Cardiac muscle cell (in vitro differentiated cells and primary cell): ENCODE measurements around the gene GALNT16. TPM values are rescaled to one million over a fixed set of nuclear protein-coding genes. Genes with fewer than 3 reads are reported as not detected.

ENCODE experiments used
- DNase-seq, 2 donors: peaks; one replicate each; pipeline versions ENCODE4 v3.0.0 to v3.0.0-alpha.2; 2010 to 2017; ENCODE audit warnings: low read depth in 1 of 2, low spot score in 1 of 2
- H3K27ac ChIP-seq: fragments of 200-600 bp; sonication (generic); 2 replicates; pipeline ENCODE4 v1.5.1; 2016
- H3K27me3 ChIP-seq: fragments of 200-600 bp; sonication (generic); 2 replicates; pipeline ENCODE4 v1.6.0; 2016; ENCODE audit warnings: control low read depth
- H3K36me3 ChIP-seq: fragments of 200-600 bp; sonication (generic); 2 replicates; pipeline ENCODE4 v1.5.1; 2016; ENCODE audit warnings: control low read depth
- H3K4me1 ChIP-seq: fragments of 200-600 bp; sonication (generic); 2 replicates; pipeline ENCODE4 v1.8.1; 2017; ENCODE audit warnings: low read depth, mild to moderate bottlenecking, mixed run types
- H3K4me3 ChIP-seq: fragments of 200-600 bp; sonication (generic); 2 replicates; pipeline ENCODE4 v1.5.1; 2016; ENCODE audit warnings: mild to moderate bottlenecking
- H3K9me3 ChIP-seq: fragments of 200-600 bp; sonication (generic); 2 replicates; pipeline ENCODE4 v1.5.1; 2017; ENCODE audit warnings: low read depth, mild to moderate bottlenecking, control low read depth
- CTCF ChIP-seq: IDR thresholded peaks from 2 replicates; pipeline ENCODE4 v1.5.1; 2012; ENCODE audit warnings: low read depth, mild to moderate bottlenecking, low read length
- polyA plus RNA-seq: library from polyadenylated mRNA; unstranded; fragments of >200 nt; fragmentation: Nextera tagmentation; extraction: Ambion mirVana; gene quantifications from 2 replicates; pipeline ENCODE4 v1.2.1, GENCODE V29; 2016
- total RNA-seq: library from RNA; depleted of rRNA; stranded (reverse); fragments of >200 nt; gene quantifications from 2 replicates; pipeline ENCODE4 v1.2.3, GENCODE V29; 2016

Gene GALNT16
- total and polyA plus RNA-seq, 2 experiments from 2014 or later: 5.8 to 7.7 TPM

DNA sequence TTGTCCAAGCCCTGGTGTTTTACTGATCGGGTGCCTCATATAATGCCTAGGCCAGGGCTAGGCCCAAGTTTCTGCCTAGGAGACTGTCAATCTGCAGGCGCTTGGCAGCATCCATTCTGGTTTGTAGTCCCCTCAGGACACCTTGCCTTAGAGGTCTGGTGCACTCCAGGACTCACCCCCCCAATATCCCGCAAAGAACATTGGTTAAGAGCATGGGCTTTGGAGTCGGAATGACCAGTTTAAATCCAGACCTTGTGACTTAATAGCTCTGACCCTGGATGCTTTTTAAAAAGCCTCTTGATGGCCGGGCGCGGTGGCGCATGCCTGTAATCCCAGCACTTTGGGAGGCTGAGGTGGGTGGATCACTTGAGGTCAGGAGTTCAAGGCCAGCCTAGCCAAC lies 60.0 kb downstream of the GALNT16 start:
- Histone ChIP-seq H3K9me3 (no peaks in the 10 kb centered on the region), H3K27ac (no peak overlapping the region), H3K36me3 (no peaks in the 10 kb centered on the region), H3K4me3 (no peak overlapping the region), H3K4me1 (no peaks in the 10 kb centered on the region), H3K27me3 (no peaks in the 10 kb centered on the region)
- no peak for TF ChIP-seq CTCF
- no peak for DNase-seq

- DNase-seq: no peak
- Histone ChIP-seq H3K36me3 (no peaks in the 10 kb centered on the region), H3K27ac (no peak overlapping the region), H3K9me3 (no peaks in the 10 kb centered on the region), H3K27me3 (no peaks in the 10 kb centered on the region), H3K4me1 (no peaks in the 10 kb centered on the region), H3K4me3 (no peak overlapping the region)
- TF ChIP-seq CTCF: no peak
Observed at GRCh38 chr14:69320581-69321365, 60.8 kb downstream of the GALNT16 start.

DNA sequence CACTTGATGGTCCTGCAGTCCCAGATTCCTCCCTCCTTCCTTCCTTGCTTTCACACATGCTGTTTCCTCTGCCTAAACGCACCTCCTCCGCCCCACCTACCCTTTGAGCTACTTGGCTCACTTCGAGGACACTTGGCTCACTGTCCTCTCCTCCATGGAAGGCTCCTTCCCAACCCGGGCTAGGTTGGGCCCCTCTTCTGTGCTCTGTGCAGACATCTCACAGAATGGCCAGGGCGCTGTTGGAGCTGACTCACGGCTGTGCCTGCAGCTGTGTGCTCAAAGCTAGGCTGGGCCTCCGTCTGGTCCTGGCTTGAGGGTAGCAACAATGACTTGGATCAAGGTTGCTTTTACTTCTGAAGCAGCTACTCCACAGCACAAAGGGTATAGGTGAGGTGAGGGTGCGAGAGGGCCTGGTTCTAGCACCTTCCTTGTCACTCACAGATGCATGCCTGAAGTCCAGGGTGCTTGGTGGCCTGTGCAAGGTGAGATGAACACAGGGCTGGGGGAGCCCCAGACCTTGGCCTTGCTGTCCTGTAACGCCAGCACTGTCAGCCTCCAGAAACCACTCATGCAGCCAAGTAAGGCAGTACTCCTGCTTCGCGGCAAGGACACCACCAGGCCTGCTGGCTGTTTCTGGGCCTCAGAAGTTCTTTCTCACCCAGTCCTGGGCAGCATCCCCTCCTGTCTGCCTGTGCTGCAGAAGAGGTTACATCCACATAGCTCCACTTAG lies 61.8 kb downstream of the GALNT16 start:
- Histone ChIP-seq H3K4me1 (no peaks in the 10 kb centered on the region), H3K4me3 (no peak overlapping the region), H3K27ac (no peak overlapping the region), H3K36me3 (no peaks in the 10 kb centered on the region), H3K9me3 (no peaks in the 10 kb centered on the region), H3K27me3 (no peaks in the 10 kb centered on the region)
- peak in 1 of 2 donors; percentile 7 for DNase-seq
- TF ChIP-seq CTCF: no peak

- no peak for TF ChIP-seq CTCF
- Histone ChIP-seq H3K9me3 (no peaks in the 10 kb centered on the region), H3K27ac (no peak overlapping the region), H3K4me1 (no peaks in the 10 kb centered on the region), H3K4me3 (no peak overlapping the region), H3K36me3 (no peaks in the 10 kb centered on the region), H3K27me3 (no peaks in the 10 kb centered on the region)
- no peak for DNase-seq
Observed at GRCh38 chr14:69323266-69323998, 63.5 kb downstream of the GALNT16 start.

DNA sequence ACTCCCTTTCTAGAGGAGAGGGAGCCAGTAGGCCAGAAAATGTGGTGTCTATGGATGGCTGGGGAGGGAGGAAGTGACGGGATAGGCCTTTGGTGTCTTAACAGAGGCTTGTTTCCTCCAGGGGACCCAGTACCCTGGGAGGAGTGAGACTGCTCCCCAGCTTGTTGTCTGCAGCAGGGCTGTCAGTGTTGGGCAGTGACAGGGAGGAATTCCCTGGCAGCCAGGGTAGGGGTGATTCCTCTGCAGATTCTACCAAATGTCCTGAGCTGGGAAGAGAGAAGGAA lies 64.0 kb downstream of the GALNT16 start:
- Histone ChIP-seq H3K27ac (no peak overlapping the region), H3K9me3 (no peaks in the 10 kb centered on the region), H3K36me3 (no peaks in the 10 kb centered on the region), H3K4me1 (no peaks in the 10 kb centered on the region), H3K27me3 (no peaks in the 10 kb centered on the region), H3K4me3 (no peak overlapping the region)
- no peak for TF ChIP-seq CTCF
- DNase-seq: no peak
